Activated T-helper 1 cell treated with anti-CD3 and anti-CD28 coated beads, Interleukin-2, amount 50 U/mL, for 16 hours (primary cell): Measurements from ENCODE around the gene E2F3.

Source experiments
- DNase-seq, 2 donors: peaks; one replicate each; pipeline ENCODE4 v3.0.0-alpha.2; 2020; ENCODE audit warnings: low read depth in 1 of 2, low spot score in 1 of 2

Gene E2F3

GRCh38 chr6:20433321-20433720 lies 31.6 kb downstream of the E2F3 start:
- no peak for DNase-seq

GRCh38 chr6:20433929-20434328 lies 32.2 kb downstream of the E2F3 start:
- no peak for DNase-seq

GRCh38 chr6:20434766-20435165 lies 33.1 kb downstream of the E2F3 start:
- no peak for DNase-seq

- DNase-seq, result no peak
Observed at GRCh38 chr6:20436719-20437118, 35.0 kb downstream of the E2F3 start.

- no peak for DNase-seq
Observed at GRCh38 chr6:20437639-20438038, 36.0 kb downstream of the E2F3 start.

GRCh38 chr6:20438462-20439070 lies 36.9 kb downstream of the E2F3 start:
- DNase-seq, result no peak

- no peak for DNase-seq
Observed at GRCh38 chr6:20439558-20439957, 37.9 kb downstream of the E2F3 start.

- DNase-seq, result no peak
Observed at GRCh38 chr6:20440296-20440695, 38.6 kb downstream of the E2F3 start.

- no peak for DNase-seq
Observed at GRCh38 chr6:20441236-20441635, 39.6 kb downstream of the E2F3 start.

- no peak for DNase-seq
Observed at GRCh38 chr6:20441921-20442320, 40.2 kb downstream of the E2F3 start.

- no peak for DNase-seq
Observed at GRCh38 chr6:20444786-20445271, 43.1 kb downstream of the E2F3 start.

GRCh38 chr6:20447157-20447556 lies 45.5 kb downstream of the E2F3 start:
- no peak for DNase-seq

- DNase-seq, result no peak
Observed at GRCh38 chr6:20447581-20448132, 46.0 kb downstream of the E2F3 start.

- DNase-seq, result no peak
Observed at GRCh38 chr6:20448828-20449227, 47.1 kb downstream of the E2F3 start.

GRCh38 chr6:20454204-20454824 lies 52.6 kb downstream of the E2F3 start:
- DNase-seq, result no peak

GRCh38 chr6:20455251-20455940 lies 53.7 kb downstream of the E2F3 start:
- DNase-seq, result no peak

GRCh38 chr6:20458027-20458894 lies 56.6 kb downstream of the E2F3 start:
- no peak for DNase-seq

- DNase-seq, result no peak
Observed at GRCh38 chr6:20459682-20460081, 58.0 kb downstream of the E2F3 start.

GRCh38 chr6:20461576-20461975 lies 59.9 kb downstream of the E2F3 start:
- DNase-seq, result no peak

- no peak for DNase-seq
Observed at GRCh38 chr6:20463396-20463795, 61.7 kb downstream of the E2F3 start.

- DNase-seq, result no peak
Observed at GRCh38 chr6:20464041-20464440, 62.4 kb downstream of the E2F3 start.
